Adrenal gland (tissue), 5 donors: ENCODE measurements around the gene ATP8B3.

Experiments
- POLR2A ChIP-seq, 2 donors: fragments of 450-650 bp; IDR thresholded peaks; one replicate each; pipeline ENCODE4 v1.6.1; 2017; ENCODE audit warnings: antibody characterized with exemption in 2 of 2, mild to moderate bottlenecking in 2 of 2, moderate library complexity in 1 of 2
- TF ChIP-seq, protein P1 (sequence below), 6 experiments: fragments of 450-650 bp in 4 of 6; fragments of 200-600 bp in 2 of 6; sonication (generic) in 1 of 6; IDR thresholded peaks; 1 replicate in 5 of 6; 2 replicates in 1 of 6; pipeline versions ENCODE4 v1.5.1 to v1.8.0; 2016 to 2021; ENCODE audit warnings: antibody characterized with exemption in 6 of 6, mild to moderate bottlenecking in 2 of 6, moderate library complexity in 1 of 6
- donor health status: DM: no; HTN: no; CAD: no.

DNA sequence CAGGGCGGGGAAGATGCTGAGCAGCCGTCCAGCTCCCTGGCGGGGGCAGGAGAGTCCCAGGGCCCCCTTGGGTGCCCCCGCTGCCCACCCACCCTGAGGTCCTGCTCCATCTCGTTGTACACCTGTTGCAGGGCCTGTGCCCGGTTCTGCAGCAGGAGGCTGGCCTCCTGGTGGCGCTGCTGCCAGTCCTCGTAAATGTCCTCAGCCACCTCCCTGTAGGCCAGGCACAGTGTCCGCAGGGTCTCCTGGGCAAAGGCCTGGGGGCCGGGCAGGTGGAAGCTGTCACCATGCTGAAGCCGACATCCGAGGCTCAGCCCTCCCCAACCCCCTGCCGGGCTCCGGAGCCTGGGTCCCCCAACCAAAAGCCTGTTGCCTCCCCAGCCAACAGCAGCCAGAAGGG, 20.2 kb downstream of the ATP8B3 start:
- TF ChIP-seq, protein P1, sequence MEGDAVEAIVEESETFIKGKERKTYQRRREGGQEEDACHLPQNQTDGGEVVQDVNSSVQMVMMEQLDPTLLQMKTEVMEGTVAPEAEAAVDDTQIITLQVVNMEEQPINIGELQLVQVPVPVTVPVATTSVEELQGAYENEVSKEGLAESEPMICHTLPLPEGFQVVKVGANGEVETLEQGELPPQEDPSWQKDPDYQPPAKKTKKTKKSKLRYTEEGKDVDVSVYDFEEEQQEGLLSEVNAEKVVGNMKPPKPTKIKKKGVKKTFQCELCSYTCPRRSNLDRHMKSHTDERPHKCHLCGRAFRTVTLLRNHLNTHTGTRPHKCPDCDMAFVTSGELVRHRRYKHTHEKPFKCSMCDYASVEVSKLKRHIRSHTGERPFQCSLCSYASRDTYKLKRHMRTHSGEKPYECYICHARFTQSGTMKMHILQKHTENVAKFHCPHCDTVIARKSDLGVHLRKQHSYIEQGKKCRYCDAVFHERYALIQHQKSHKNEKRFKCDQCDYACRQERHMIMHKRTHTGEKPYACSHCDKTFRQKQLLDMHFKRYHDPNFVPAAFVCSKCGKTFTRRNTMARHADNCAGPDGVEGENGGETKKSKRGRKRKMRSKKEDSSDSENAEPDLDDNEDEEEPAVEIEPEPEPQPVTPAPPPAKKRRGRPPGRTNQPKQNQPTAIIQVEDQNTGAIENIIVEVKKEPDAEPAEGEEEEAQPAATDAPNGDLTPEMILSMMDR (IDR thresholded peaks at IDR 0.05), result no peak
- TF ChIP-seq POLR2A (IDR thresholded peaks at IDR 0.05), result no peak
